Measurements from ENCODE around the gene DNHD1. TPM values are rescaled to one million over a fixed set of nuclear protein-coding genes. Genes with fewer than 3 reads are reported as not detected.

The DNHD1 gene
- total and polyA plus RNA-seq, 2 of the 13 experiments (the other 11 are each of a cell fraction or from before 2014, with no cell fraction given), result 2.7 to 9.3 TPM

GRCh38 chr11:6481012-6481923 is 15.8 kb upstream of the DNHD1 start, which contains the start of the genes ARFIP2 and TIMM10B (continued):
- TF ChIP-seq GRHL1 (CRISPR knock-in tag; conservative IDR thresholded peaks at IDR 0.05), result no peak
- TF ChIP-seq ZSCAN12 (CRISPR knock-in tag; IDR thresholded peaks at IDR 0.05), result no peak
- no peak for TF ChIP-seq ZNF142 (CRISPR knock-in tag; IDR thresholded peaks at IDR 0.05)
- TF ChIP-seq, protein P1, sequence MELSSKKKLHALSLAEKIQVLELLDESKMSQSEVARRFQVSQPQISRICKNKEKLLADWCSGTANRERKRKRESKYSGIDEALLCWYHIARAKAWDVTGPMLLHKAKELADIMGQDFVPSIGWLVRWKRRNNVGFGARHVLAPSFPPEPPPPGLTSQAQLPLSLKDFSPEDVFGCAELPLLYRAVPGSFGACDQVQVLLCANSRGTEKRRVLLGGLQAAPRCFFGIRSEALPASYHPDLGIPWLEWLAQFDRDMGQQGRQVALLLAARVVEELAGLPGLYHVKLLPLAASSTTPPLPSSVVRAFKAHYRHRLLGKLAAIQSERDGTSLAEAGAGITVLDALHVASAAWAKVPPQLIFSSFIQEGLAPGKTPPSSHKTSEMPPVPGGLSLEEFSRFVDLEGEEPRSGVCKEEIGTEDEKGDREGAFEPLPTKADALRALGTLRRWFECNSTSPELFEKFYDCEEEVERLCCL (CRISPR knock-in tag; IDR thresholded peaks at IDR 0.05; ENCODE audit: borderline replicate concordance), result 0 out of 2 replicates have a peak, but pooled peaks have one; percentile 41
- no peak for TF ChIP-seq MED13 (CRISPR knock-in tag; IDR thresholded peaks at IDR 0.05)
- TF ChIP-seq TGIF2 (CRISPR knock-in tag; IDR thresholded peaks at IDR 0.05), result no peak; the same call in 1 of the 2 replicates
- 0 out of 2 replicates have a peak, but pooled peaks have one; percentile 63 for TF ChIP-seq BRCA1 (CRISPR knock-in tag; IDR thresholded peaks at IDR 0.05)
- no peak for TF ChIP-seq TCF7L2 (IDR thresholded peaks at IDR 0.05; ENCODE audit: low read depth, low read length)
- 0 out of 2 replicates have a peak, but pooled peaks have one; percentile 77 for TF ChIP-seq ZNF124 (CRISPR knock-in tag; IDR thresholded peaks at IDR 0.05)
- no peak; the same call in 1 of the 2 replicates for TF ChIP-seq NFKB2 (CRISPR knock-in tag; IDR thresholded peaks at IDR 0.05; ENCODE audit: borderline replicate concordance)
- TF ChIP-seq, protein P2, sequence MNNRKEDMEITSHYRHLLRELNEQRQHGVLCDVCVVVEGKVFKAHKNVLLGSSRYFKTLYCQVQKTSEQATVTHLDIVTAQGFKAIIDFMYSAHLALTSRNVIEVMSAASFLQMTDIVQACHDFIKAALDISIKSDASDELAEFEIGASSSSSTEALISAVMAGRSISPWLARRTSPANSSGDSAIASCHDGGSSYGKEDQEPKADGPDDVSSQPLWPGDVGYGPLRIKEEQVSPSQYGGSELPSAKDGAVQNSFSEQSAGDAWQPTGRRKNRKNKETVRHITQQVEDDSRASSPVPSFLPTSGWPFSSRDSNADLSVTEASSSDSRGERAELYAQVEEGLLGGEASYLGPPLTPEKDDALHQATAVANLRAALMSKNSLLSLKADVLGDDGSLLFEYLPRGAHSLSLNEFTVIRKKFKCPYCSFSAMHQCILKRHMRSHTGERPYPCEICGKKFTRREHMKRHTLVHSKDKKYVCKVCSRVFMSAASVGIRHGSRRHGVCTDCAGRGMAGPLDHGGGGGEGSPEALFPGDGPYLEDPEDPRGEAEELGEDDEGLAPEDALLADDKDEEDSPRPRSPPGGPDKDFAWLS (CRISPR knock-in tag; IDR thresholded peaks at IDR 0.05; ENCODE audit: borderline replicate concordance), result no peak
- TF ChIP-seq JUND (CRISPR knock-in tag; IDR thresholded peaks at IDR 0.05), result peak; percentile 21; the same call in 1 of the 2 replicates
- peak; percentile 92 for TF ChIP-seq SALL2 (CRISPR knock-in tag; IDR thresholded peaks at IDR 0.05)
- no peak for TF ChIP-seq ZNF18 (CRISPR knock-in tag; IDR thresholded peaks at IDR 0.05; ENCODE audit: insufficient replicate concordance)

Measured in HepG2 (cell line).